DMS 273 treated with DMSO at 0.1 percent for 48 hours (cell line): ENCODE results near the gene TOM1.

ENCODE experiments used
- DNase-seq: peaks from one replicate; lab custom pipeline; 2025; lab: John Stamatoyannopoulos, UW

TOM1 gene

DNA sequence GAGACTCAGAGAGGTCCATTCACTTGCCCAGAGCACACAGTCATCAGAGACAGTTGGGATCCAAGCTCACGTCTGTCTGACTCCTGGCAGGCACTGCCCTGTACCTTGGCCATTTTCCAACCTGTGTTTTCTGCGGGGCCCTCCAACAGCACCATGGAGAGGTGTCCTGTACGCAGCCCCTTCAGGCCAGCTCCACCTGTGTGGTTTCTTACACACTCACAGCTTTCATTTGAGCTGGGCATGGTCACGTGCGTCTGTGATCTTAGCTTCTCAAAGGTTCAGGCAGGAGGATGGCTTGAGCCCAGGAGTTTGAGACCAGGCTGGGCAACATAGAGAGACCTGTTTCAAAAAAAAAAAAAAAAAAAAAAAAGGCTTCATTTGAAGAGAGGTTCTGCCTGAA lies 24.4 kb downstream of the TOM1 start:
- no peak for DNase-seq

DNA sequence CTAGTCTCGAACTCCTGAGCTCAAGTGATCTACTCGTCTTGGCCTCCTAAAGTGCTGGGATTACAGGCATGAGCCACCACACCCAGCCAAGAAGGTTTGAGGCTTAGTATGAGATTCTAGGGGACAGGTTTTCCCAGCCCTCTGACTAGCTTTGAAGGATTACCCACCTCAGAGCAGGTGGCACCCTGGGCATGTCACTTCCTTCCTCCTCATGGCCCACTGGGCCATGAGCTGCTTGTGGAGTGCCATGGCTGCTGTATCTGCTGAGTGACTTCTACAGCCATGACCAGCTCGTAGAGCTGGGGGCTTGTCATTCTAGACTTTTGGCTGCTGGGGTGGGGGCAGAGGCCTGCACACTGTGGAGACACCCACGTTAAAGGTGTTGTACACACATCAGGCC lies 25.1 kb downstream of the TOM1 start:
- no peak for DNase-seq

DNA sequence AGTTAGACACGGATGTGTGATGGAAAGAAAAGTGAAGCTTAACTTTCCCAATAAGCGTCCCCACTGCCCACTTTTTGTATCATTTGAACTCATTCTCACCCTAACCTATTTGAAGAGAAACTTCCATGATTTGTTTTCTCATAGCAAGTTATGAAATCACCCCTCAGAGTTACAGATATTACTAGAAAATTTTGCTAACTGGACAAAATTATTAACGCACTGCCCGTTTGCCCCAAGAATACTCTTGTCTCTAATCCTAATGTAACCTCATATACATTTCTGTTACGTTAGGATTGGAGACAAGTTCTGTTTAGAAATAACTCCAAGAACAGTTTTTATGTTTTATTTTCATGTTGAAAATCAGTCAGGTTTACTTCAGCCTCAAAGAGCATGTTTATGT lies 25.5 kb downstream of the TOM1 start:
- no peak for DNase-seq

DNA sequence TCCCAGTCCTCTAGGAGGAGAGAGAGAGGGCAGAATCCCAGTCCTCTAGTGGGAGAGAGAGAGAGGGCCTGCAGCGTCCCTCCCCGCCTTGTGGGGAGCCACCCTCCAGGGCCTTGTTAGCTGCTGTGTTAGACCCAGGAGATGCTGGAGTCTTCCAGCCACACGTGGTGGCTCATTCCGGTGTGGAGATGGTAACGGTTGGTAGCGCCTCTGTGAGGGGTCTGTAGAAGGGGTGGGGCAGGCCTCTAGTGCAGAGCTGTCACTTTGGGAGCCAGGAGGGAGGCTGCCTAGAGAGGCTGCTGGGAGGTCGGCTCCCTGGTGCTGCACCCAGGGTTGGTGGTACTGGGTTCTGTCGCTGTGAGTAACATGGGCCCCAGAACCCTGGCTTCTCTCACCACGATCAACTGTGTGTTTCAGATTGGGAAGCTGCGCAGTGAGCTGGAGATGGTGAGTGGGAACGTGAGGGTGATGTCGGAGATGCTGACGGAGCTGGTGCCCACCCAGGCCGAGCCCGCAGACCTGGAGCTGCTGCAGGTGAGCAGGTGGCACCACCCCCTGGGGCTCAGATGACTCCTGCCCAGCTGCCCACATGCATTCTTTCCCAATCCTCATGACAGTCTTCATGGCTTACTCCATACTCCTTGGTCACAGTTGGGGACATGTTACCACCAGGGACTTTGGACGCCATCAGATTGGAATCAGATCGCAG lies 27.3 kb downstream of the TOM1 start:
- no peak for DNase-seq

DNA sequence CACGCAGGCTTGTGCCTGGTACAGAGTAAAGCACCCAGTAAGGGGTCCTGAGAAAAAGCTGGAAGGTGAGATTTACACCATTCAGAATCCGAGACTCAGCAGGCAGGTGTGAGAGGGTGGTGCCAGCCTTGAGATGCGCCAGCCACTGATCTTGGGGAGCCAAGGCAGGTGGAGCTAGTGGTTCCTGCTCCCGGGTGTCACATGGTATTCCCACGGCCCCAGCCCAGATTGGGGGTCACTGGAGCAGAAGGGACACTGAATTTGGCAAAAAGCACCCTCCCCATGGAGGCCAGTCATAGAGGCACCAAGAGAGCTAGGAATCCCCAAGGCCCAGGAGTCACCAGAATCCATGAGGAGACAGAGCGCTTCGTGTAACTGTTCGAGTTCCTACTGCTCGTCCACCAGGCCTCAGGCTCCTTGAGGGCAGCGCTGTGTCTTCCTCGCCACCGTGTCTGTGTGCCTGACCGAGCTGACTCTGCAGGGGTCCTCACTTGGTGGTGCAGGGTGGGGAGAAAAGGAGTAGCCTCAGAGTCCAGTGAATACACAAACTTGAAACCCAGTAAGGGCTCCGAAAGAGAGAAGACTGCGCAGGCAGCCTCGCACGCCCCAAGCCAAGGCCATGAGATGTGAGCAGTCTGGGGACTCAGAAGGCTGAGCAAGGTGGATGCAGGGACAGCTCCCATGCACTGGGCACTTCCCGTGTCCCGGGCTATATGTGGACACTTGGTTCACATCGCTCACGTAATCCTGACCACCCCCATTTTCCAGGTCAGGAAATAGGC lies 28.2 kb downstream of the TOM1 start:
- no peak for DNase-seq

DNA sequence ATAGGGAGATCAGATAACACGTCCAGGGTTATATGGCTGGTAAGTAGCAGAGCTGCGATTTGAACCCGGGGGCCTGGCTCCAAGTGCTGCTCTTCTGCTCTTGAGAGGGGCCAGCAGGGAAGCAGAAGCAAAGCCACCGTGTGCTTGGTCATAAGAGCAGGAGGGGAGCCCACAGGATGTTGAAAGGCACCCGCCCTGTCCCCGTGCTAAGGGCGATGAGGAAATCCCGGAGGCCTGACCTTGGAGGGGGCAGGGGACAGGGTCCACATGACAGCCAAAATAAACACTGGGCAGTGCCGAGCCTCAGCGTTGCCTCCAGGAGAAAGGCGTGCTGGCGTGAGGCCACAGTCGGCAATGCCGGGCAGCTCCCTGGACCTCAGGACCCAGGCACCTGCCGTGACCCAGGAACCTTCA lies 28.8 kb downstream of the TOM1 start:
- no peak for DNase-seq

DNA sequence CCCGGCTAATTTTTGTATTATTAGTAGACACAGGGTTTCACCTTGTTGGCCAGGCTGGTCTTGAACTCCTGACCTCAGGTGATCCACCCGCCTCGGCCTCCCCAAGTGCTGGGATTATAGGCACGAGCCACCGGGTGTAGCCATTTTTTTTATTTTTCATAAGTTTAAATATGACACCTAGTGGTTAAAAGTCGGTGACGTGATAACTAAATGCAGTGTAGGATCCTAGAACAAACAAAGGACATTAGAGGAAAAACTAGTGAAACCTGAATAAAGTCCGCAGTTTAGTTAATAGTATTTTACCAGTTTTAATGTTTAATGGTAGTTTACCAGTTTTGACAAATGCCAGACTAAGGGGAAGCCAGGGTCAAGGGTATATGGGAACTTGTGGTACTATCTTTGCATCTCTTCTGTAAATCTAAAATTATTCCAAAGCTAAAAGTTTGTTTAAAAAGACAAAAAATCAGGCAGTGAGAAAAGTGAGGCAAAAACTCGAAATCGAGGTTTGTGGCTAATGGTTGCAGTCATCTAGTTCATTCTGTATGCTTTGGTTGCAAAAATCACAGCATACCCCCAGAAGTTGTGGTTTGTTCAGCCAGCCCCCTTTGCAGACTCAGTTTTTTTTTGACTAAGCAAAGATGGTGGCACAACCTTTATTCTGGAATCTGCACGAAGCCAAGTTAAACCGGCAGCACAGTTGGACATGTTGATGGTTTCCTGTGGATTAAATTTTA lies 29.6 kb downstream of the TOM1 start:
- DNase-seq = no peak

DNA sequence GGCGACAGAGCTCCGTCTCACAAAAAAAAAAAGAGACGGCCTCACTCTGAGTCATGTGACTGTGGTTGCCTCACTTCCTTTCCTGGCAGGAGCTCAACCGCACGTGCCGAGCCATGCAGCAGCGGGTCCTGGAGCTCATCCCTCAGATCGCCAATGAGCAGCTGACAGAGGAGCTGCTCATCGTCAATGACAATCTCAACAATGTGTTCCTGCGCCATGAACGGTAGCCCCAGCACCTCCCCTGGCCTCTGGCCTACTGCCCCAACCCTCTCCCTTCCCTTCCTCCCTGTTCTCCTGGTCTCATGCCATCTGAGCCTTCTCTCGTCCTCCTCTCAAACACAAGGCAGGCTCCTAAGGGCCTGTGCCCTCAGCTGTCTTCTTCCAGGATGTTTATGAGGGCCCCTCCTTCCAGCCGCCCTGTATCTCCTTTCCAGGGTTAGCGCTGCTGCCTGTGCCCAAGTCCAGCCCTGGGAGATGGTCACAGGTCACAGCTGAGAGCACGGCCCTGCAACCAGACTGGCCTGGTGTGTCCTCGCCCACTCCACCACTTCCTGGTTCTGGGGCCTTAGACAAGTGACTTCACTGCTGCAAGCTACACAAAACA lies 30.7 kb downstream of the TOM1 start:
- no peak for DNase-seq

DNA sequence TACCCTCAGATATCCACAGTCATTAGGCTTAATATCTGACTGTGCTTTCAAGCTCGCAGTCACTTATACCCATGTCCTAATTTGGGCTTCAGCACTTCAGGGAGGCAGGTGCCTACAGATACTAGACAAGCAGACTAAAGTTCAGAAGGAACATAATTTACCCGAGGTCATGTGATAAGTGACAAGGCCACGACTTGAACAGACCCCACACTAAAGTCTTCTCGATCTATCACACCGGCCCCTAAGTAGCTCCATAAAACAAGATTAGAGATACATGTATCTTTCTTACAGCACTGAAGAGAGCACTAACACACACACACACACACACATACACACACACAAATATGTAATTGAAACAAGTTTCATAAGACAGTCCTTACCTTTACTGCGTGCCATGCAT lies 32.6 kb downstream of the TOM1 start:
- no peak for DNase-seq

DNA sequence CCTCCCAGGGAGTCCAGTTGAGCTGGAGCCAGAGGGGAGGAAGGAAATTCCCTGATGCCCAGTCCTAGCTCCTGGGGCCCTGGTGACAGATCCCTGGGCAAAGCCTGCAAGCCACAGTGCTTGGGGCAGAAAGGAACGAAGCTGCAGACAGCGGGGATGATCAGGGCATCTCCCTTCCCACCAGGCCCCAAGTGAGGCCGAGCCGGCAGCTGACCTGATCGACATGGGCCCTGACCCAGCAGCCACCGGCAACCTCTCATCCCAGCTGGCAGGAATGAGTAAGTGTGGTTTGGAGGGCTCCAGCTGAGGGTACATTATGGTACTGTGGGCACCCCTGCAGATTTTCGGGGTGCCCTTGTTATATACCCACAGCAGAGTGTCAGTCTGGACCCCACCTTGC lies 33.5 kb downstream of the TOM1 start:
- no peak for DNase-seq

DNA sequence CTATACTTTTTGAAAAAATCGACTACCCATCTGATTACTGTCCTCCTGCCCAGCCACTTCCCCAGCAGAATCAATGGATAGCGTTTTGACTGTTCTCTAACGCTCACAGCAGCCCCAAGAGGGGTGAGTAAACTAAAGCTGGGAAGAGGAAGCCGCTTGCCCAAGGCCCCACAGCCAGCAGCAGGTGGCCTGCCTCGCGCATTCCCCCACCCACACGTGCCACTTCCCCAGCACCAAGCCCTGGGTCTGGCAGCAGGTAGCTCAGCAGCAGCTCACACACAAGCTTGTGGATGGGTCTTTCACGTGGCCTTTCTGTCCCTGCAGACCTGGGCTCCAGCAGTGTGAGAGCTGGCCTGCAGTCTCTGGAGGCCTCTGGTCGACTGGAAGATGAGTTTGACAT lies 34.3 kb downstream of the TOM1 start:
- no peak for DNase-seq

DNA sequence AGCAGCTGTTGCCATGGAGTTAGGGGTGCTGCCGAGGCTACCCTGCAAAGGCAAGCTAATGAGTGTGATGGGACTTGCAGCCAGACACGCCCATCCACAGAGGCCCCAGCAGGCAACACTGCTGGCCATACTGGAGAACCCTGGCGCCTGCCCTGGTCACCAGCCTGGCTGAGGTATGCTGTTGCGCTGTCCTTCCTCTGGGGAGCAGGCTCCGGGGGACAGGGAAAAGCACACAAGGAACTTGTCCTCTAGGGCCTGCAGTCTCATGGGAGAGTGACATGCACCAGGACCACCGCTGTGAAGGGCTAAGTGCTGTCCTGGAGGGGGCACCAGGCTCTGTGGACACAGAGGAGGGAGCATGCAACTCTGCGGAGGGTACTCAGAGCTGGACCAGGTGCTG lies 35.8 kb downstream of the TOM1 start:
- DNase-seq = no peak

DNA sequence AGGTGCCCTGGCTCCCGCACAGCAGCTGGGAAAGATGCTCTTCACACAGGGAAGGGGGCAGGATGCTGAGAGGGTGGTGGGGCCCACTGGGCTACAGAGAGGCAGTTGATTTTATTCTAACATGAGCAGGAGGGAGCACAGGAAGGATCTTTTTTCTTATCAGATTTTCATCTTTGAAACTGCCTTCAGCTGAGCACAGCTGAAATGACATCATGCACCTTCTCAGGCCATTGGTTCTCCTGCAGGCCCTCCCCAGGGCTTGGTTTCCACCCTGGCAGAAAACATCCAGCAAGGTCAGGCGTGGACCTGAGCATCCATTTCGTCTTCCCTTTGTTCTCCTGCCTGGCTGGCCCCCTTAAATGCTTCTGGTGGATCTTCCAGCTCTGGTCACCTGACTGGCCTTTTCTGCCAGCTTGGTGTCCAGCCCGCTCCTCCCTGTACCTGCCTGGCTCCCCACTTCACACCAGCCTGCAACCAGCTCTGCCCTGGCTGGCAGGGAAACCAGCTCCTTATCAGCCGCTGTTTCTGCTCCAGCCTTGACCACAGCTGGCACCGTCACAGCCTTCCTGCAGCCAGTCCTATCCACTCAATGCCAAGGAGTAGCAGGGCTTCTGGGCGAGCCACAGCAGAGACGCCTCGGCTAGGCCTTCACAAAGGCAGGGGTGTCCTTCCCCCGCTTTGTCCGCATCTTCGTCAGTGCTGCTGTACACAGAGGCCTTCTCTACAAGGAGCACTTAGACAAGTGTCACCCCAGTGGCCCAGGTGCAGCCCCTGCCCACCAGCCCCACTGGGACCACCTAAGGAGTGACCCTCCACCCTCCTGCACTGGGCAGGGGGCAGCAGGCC lies 36.5 kb downstream of the TOM1 start:
- no peak for DNase-seq

DNA sequence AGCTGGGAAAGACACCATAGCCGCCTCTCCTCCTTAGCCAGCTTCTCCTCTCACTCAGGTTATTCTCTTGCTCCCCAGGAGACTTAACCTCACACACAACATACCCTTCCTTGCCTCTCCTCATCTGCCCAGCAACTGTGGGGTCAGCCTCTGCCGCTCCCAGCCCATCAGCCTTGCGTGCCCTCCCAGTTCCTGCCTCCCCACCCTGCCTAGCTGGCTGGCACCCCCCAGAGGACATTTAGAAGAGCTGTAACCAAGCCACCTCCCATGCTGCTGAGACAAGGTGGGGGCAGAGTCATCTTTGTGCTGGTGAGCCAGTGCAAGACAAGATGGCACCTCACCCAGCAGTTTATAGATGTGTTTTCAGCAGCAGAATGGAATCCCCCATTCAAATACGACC lies 38.2 kb downstream of the TOM1 start:
- no peak for DNase-seq

DNA sequence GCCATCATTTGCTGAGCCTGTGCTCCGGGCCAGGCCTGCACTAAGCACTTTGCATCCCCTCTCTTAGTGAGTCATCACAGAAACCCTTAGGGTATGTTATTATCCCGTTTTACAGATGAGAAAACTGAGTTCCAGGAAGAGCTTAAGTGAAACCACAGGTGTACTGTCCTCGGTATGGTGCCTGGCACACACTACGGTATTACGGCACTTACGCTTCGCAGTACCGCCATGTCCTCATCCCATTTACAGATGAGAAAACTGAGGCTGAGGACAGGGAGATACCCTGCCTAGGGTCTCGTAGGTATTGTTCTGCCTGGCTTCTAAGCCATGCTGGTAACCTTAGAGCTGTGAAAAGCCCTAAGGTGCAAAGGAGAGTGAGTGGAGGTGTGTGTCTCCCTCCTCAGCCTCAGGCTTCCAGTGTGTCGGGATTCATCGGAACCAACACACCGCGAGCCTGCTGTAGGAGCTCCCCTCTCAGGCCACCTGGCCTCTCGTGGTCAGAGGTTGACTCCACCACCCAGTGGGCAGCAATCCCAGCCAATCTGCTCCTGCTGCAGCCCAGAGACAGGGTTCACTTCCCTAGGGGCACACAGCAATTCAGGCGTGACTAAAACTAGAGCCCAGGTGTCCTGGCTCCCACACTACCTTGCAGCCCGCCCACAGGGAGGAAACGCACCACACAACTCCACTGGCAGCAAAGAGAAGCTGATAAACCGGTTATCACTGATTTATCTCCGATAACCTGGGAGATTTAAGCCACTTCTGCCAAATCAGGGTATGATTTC lies 41.6 kb downstream of the TOM1 start:
- no peak for DNase-seq

DNA sequence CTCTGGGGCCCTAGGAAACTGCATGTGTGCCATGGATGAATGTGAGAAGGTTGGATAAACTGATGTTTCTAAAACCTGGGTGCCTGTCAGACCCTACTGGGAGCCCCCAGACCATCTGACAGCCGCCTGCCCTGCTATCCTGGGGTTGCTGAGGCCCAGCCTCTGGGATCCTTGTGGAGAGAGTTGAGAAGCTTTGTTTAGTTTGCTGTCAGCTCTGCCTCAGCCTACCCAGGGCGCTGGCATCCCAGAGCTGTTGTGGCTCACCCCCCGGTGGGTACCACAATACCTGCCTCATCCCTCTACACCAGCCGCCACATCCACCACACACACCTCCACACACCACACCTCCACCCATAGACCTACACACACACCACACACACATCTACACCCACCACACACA lies 42.7 kb downstream of the TOM1 start:
- DNase-seq = no peak

DNA sequence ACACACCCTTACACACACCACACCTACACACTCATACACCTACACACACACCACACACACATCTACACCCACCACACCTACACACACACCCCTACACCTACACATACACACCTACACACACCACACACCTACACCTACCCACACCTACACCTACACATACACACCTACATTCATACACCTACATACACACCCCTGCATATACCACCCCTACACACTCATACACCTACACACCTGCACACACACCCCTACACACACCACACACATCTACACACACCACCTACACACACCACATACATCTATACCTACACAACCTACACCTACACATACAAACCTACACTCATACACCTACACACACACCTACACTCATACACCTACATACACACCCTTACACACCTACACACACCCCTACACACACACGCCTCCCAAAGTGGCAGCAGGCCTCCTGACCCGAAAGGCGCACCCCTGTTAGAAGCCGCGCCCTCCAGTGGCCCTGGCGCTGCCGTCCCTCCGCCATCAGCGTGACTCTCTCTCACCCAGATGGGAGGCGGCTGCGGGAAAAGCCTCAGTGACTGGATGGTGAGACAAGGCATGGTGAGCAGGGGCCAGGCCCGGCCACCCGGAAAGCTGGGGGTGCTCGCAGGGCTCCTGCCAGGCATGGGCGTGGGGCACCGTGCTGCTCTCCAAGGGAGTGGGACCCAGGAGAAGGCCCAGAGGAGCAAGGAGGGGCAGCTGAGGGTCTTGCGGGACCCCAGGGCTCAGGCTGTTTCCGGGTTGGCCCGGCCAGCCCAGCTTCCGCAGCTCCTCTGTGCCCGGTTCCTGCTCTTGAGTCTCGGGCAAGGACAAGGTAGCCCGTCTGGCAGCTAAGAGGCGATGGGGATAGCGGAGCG lies 44.2 kb downstream of the TOM1 start:
- no peak for DNase-seq

DNA sequence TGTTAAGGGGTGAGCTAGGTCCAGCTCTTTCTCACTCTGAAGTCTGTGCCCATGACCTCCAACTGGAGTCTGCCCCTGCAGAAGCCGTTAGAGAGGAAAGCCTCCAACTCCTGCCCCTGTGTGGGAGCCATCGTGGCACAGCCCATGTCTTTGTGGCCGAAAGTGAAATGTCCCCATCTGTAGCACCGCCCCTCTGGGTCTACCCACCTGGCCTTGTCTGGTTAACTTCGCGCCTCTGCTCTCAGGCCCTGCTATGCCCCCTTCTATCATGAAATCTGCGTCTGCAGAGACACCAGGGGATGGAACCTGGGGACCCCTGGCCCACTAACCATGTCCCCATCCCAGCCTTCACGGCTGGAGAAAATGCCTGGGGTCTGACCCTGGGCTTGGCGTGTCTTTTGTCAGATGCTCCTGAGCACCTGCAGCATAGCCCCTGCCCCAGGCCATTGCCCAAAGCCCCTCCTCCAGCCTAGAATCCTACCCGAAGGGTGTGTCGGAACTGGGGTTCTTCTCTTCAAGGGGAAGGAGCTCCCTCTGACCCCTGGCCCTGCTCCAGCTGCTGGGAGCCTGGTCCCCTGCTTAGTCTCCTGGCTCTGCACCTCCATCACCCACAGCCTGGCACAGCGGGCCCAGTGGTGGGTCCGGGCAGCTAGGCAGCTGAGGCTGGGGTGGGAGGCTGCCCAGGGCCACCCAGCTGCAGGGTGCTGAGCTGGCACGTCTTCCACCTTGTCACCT lies 45.4 kb downstream of the TOM1 start:
- DNase-seq = no peak

DNA sequence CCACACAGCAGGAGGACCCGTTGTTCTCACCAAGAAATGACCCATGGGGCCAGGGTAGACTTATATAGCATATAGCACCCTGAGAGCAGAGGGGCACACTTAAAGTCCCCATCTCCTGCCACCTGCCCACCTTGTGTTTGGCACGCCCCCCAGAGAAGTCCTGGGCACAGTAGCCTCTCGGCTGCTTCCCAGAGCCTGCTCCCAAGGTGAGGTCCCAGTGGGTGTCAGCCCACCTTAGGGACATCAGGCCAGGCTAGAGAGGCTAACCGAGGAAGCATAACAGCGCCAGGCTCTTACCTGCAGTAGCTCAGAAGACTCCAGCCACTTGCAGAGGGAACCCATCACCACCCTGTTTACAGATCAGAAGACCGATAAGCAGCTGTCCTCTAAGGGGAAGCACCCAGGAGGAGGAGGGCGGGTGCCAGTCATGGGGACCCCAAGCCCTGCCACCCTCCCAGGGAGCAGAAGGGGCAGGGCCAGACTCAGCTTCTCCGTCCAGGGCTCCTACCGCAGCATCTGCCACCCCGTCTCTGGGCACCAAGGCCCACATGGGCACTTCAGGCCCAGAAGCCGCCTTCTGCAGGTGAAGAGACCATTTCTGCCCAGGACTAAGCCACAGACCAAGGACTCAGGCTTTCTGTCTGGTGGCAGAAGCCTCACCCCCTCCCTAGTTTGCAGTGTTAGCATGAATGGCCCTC lies 46.3 kb downstream of the TOM1 start:
- DNase-seq = no peak
